HepG2 (cell line): Measurements from ENCODE around the gene LSM2. TPM values are rescaled to one million over a fixed set of nuclear protein-coding genes. Genes with fewer than 3 reads are reported as not detected.

Experiments used
- BCL6 ChIP-seq: IDR thresholded peaks from 2 replicates; pipeline ENCODE4 v1.6.1; 2016; ENCODE audit warnings: missing genetic modification reagents, missing compliant biosample characterization
- CEBPB ChIP-seq: IDR thresholded peaks from 2 replicates; pipeline ENCODE4 v1.6.1; 2011; ENCODE audit warnings: low read depth, low read length, improper control_type of control experiment, borderline replicate concordance
- CREM ChIP-seq, 2 experiments: sonication (generic) in 1 of 2; formaldehyde crosslinking in 1 of 2; IDR thresholded peaks; 2 replicates each; pipeline versions ENCODE4 v1.4.0 to v1.6.1; 2016 to 2020; ENCODE audit warnings: antibody characterized with exemption in 1 of 2, mild to moderate bottlenecking in 1 of 2, missing genetic modification reagents in 1 of 2
- FOSL2 ChIP-seq: sonication (generic); formaldehyde crosslinking; IDR thresholded peaks from 2 replicates; pipeline ENCODE4 v1.4.0; 2020; ENCODE audit warnings: missing genetic modification reagents
- FOXM1 ChIP-seq: sonication (generic); formaldehyde crosslinking; IDR thresholded peaks from 2 replicates; pipeline ENCODE4 v1.5.0; 2020; ENCODE audit warnings: missing genetic modification reagents
- HES4 ChIP-seq: sonication (generic); formaldehyde crosslinking; IDR thresholded peaks from 2 replicates; pipeline ENCODE4 v1.9.0; 2021; ENCODE audit warnings: mild to moderate bottlenecking, missing genetic modification reagents, borderline replicate concordance
- HMGA1 ChIP-seq: sonication (generic); formaldehyde crosslinking; conservative IDR thresholded peaks from 2 replicates; pipeline ENCODE4 v1.4.0; 2020; ENCODE audit warnings: missing genetic modification reagents
- IRF2 ChIP-seq: IDR thresholded peaks from 2 replicates; pipeline ENCODE4 v1.6.1; 2018; ENCODE audit warnings: missing genetic modification reagents, missing compliant biosample characterization
- KAT7 ChIP-seq: IDR thresholded peaks from 2 replicates; pipeline ENCODE4 v1.6.1; 2018; ENCODE audit warnings: borderline replicate concordance, missing compliant biosample characterization
- KLF15 ChIP-seq: sonication (generic); formaldehyde crosslinking; IDR thresholded peaks from 2 replicates; pipeline ENCODE4 v1.8.1; 2023; ENCODE audit warnings: borderline replicate concordance, mild to moderate bottlenecking, inconsistent platforms, missing genetic modification reagents, mixed read lengths
- SCMH1 ChIP-seq: sonication (generic); formaldehyde crosslinking; IDR thresholded peaks from 2 replicates; pipeline ENCODE4 v1.9.0; 2021; ENCODE audit warnings: missing genetic modification reagents, mild to moderate bottlenecking, borderline replicate concordance
- SSRP1 ChIP-seq: IDR thresholded peaks from 2 replicates; pipeline ENCODE4 v1.6.1; 2016; ENCODE audit warnings: control low read depth
- TFE3 ChIP-seq: IDR thresholded peaks from 2 replicates; pipeline ENCODE4 v1.6.1; 2016
- TRIM24 ChIP-seq: sonication (generic); formaldehyde crosslinking; IDR thresholded peaks from 2 replicates; pipeline ENCODE4 v1.8.0; 2022; ENCODE audit warnings: mild to moderate bottlenecking, missing genetic modification reagents
- ZBTB1 ChIP-seq: sonication (generic); formaldehyde crosslinking; IDR thresholded peaks from 2 replicates; pipeline ENCODE4 v1.4.0; 2020; ENCODE audit warnings: missing genetic modification reagents, borderline replicate concordance
- ZFYVE20 ChIP-seq: sonication (generic); formaldehyde crosslinking; IDR thresholded peaks from 2 replicates; pipeline ENCODE4 v1.8.0; 2023; ENCODE audit warnings: low read depth, mild to moderate bottlenecking, moderate library complexity, missing genetic modification reagents, borderline replicate concordance
- ZNF253 ChIP-seq: sonication (generic); formaldehyde crosslinking; IDR thresholded peaks from 2 replicates; pipeline ENCODE4 v1.8.0; 2022; ENCODE audit warnings: mild to moderate bottlenecking, missing genetic modification reagents, borderline replicate concordance
- ZNF263 ChIP-seq: sonication (generic); formaldehyde crosslinking; IDR thresholded peaks from 2 replicates; pipeline ENCODE4 v1.4.0; 2020; ENCODE audit warnings: missing genetic modification reagents
- ZNF326 ChIP-seq: sonication (generic); formaldehyde crosslinking; IDR thresholded peaks from 2 replicates; pipeline ENCODE4 v1.4.0; 2020; ENCODE audit warnings: missing genetic modification reagents, borderline replicate concordance
- ZNF558 ChIP-seq: sonication (generic); formaldehyde crosslinking; IDR thresholded peaks from 2 replicates; pipeline ENCODE4 v1.9.0; 2022; ENCODE audit warnings: mild to moderate bottlenecking, missing genetic modification reagents, borderline replicate concordance
- ZNF576 ChIP-seq: sonication (generic); formaldehyde crosslinking; IDR thresholded peaks from 2 replicates; pipeline ENCODE4 v1.4.0; 2020; ENCODE audit warnings: mild to moderate bottlenecking, missing genetic modification reagents
- ZNF616 ChIP-seq: sonication (generic); formaldehyde crosslinking; IDR thresholded peaks from 2 replicates; pipeline ENCODE4 v1.5.0; 2020; ENCODE audit warnings: low read depth, mild to moderate bottlenecking, missing genetic modification reagents
- ZNF629 ChIP-seq: sonication (generic); formaldehyde crosslinking; conservative IDR thresholded peaks from 2 replicates; pipeline ENCODE4 v1.5.0; 2020; ENCODE audit warnings: missing genetic modification reagents
- ZNF724P ChIP-seq: sonication (generic); formaldehyde crosslinking; IDR thresholded peaks from 2 replicates; pipeline ENCODE4 v1.8.0; 2022; ENCODE audit warnings: missing genetic modification reagents, borderline replicate concordance
- ZNF775 ChIP-seq: sonication (generic); formaldehyde crosslinking; IDR thresholded peaks from 2 replicates; pipeline ENCODE4 v1.4.0; 2020; ENCODE audit warnings: missing genetic modification reagents, mild to moderate bottlenecking, moderate library complexity, borderline replicate concordance
- ZNF878 ChIP-seq: sonication (generic); formaldehyde crosslinking; IDR thresholded peaks from 2 replicates; pipeline ENCODE4 v1.8.1; 2023; ENCODE audit warnings: mild to moderate bottlenecking, missing genetic modification reagents, moderate library complexity
- polyA plus RNA-seq, 8 experiments: library from polyadenylated mRNA; depleted of rRNA in 3 of 8; stranded (reverse) in 7 of 8; unstranded in 1 of 8; fragments of >200 nt; fragmentation: Illumina TruSeq in 4 of 8; extraction: Trizol in 4 of 8; gene quantifications; 2 replicates each; pipeline versions ENCODE4 v1.2.1 to v1.2.3, GENCODE V29; 2011 to 2016; ENCODE audit warnings: low read depth in 4 of 8, missing spikeins in 1 of 8, mixed read lengths in 1 of 8; ENCODE audit not compliant: insufficient read depth in 1 of 8
- total RNA-seq, 5 experiments: library from RNA; depleted of rRNA; stranded (reverse); fragments of >200 nt; fragmentation: Illumina TruSeq; extraction: Trizol; gene quantifications; 2 replicates each; pipeline ENCODE4 v1.2.3, GENCODE V29; 2016; ENCODE audit warnings: low read depth in 1 of 5
- TF ChIP-seq, protein P1 (sequence below): sonication (generic); formaldehyde crosslinking; conservative IDR thresholded peaks from 2 replicates; pipeline ENCODE4 v1.4.0; 2020; ENCODE audit warnings: missing genetic modification reagents
- TF ChIP-seq, protein P2 (sequence below): sonication (generic); formaldehyde crosslinking; IDR thresholded peaks from 2 replicates; pipeline ENCODE4 v1.5.0; 2020; ENCODE audit warnings: missing genetic modification reagents

Gene LSM2
- total and polyA plus RNA-seq, 2 of the 13 experiments (the other 11 are each of a cell fraction or from before 2014, with no cell fraction given), result 69.4 to 90.5 TPM

DNA sequence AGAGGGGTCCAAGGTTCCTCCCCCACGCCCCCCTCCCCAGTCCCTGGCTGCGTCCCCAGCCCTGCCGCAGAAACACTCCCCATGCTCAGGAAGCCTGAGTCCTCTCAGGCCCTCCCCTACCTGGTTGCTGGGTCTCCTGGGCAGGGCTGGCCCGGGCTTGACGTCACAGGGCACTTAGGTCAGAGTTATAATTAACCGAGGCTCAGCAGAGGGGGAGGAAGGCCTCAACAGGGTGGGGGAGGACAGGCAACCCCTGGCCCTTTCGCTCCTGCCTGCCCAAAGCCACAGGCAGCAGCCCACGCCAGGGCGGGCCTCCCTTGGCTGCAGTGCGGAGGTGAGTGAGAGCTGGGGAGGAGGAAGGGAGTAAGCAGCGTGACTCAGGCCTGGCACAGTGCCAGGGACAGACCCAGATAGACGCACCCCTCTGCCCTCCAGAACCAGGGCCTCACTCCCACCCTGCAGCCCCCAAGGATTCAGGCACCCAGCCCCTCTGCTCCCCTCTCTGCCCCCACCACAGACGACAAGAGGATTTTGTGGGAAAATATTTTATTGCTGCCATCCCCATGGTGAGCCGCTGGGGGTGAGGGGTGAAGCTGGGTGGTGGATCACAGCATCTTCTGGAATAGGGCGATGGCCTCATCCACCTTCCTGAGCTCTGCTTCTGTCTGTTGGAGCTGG is 29.6 kb downstream of the LSM2 start, which contains the start of gene VWA7 (continued):
- TF ChIP-seq FOXM1 (CRISPR knock-in tag) (no peak), ZNF878 (no peak), ZNF558 (no peak), CEBPB (no peak), ZBTB1 (CRISPR knock-in tag) (no peak), ZNF263 (peak; percentile 83), ZNF576 (no peak), ZFYVE20 (CRISPR knock-in tag) (no peak), IRF2 (CRISPR knock-in tag) (peak; percentile 68; the same call in 1 of the 2 replicates), TRIM24 (CRISPR knock-in tag) (no peak), ZNF629 (no peak), ZNF326 (CRISPR knock-in tag) (0 out of 2 replicates have a peak, but pooled peaks have one; percentile 58), ZNF616 (CRISPR knock-in tag) (no peak), CREM (IDR thresholded peaks at IDR 0.05) (peak; percentile 87; the same call in 1 of the 2 replicates), CREM (CRISPR knock-in tag; IDR thresholded peaks at IDR 0.05) (no peak; the same call in 1 of the 2 replicates), HMGA1 (CRISPR knock-in tag) (no peak), KAT7 (CRISPR knock-in tag) (no peak), KLF15 (CRISPR knock-in tag) (no peak), ZNF253 (no peak), BCL6 (CRISPR knock-in tag) (peak; percentile 72; the same call in 1 of the 2 replicates), ZNF724P (CRISPR knock-in tag) (no peak), SCMH1 (CRISPR knock-in tag) (no peak), HES4 (no peak), TFE3 (CRISPR knock-in tag) (peak; percentile 51; the same call in 1 of the 2 replicates), SSRP1 (no peak; the same call in 1 of the 2 replicates), ZNF775 (CRISPR knock-in tag) (no peak), FOSL2 (peak; percentile 91)
- TF ChIP-seq, protein P1, sequence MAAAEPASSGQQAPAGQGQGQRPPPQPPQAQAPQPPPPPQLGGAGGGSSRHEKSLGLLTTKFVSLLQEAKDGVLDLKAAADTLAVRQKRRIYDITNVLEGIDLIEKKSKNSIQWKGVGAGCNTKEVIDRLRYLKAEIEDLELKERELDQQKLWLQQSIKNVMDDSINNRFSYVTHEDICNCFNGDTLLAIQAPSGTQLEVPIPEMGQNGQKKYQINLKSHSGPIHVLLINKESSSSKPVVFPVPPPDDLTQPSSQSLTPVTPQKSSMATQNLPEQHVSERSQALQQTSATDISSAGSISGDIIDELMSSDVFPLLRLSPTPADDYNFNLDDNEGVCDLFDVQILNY (CRISPR knock-in tag), result peak; percentile 33; the same call in 1 of the 2 replicates
- TF ChIP-seq, protein P2, sequence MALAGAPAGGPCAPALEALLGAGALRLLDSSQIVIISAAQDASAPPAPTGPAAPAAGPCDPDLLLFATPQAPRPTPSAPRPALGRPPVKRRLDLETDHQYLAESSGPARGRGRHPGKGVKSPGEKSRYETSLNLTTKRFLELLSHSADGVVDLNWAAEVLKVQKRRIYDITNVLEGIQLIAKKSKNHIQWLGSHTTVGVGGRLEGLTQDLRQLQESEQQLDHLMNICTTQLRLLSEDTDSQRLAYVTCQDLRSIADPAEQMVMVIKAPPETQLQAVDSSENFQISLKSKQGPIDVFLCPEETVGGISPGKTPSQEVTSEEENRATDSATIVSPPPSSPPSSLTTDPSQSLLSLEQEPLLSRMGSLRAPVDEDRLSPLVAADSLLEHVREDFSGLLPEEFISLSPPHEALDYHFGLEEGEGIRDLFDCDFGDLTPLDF (CRISPR knock-in tag), result no peak
